Tibial nerve (tissue), 3 donors: ENCODE results near the gene DIP2C.
"Not testable (repeated sequence)": the region's sequence is repeated elsewhere in the genome, so short reads cannot be mapped to it uniquely, and the experiment has no call there.

Experiments used
- CTCF ChIP-seq, 5 experiments: fragments of 200-600 bp in 3 of 5; fragments of 450-650 bp in 2 of 5; sonication (generic) in 3 of 5; IDR thresholded peaks; one replicate each; pipeline ENCODE4 v1.5.1; 2016 to 2019; ENCODE audit warnings: antibody characterized with exemption in 5 of 5, mild to moderate bottlenecking in 3 of 5, moderate library complexity in 2 of 5
- POLR2A ChIP-seq, 2 donors: fragments of 450-650 bp; IDR thresholded peaks; one replicate each; pipeline ENCODE4 v1.6.1; 2017; ENCODE audit warnings: antibody characterized with exemption in 2 of 2, mild to moderate bottlenecking in 2 of 2, moderate library complexity in 2 of 2

- not testable (repeated sequence) for TF ChIP-seq CTCF, POLR2A (IDR thresholded peaks at IDR 0.05)
These were observed 209.6 kb downstream of the DIP2C start for GRCh38 chr10:479706-480497.
